ENCODE data around the gene FKBP1B. TPM values are rescaled to one million over a fixed set of nuclear protein-coding genes. Genes with fewer than 3 reads are reported as not detected.

FKBP1B gene
- polyA plus RNA-seq, 1 of the 3 experiments (the other 2 are of a cell fraction) = 69.7 TPM

DNA sequence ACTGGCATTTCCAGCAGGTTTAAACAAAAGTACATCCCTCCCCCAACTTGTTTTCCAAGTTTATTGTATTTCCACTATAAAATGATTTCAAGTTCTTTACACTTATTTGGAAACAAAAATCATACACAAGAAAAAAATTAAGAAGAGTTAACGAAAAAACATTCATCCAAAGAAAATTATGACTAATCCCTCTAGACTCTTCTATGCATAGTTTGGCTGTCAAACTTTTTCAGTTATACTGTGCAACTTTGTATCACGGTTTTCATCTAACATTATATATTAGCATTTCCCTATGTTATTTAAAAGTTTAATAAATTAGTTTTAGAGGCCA, 3.0 kb upstream of the FKBP1B start (continued):
- TF ChIP-seq, protein P1, sequence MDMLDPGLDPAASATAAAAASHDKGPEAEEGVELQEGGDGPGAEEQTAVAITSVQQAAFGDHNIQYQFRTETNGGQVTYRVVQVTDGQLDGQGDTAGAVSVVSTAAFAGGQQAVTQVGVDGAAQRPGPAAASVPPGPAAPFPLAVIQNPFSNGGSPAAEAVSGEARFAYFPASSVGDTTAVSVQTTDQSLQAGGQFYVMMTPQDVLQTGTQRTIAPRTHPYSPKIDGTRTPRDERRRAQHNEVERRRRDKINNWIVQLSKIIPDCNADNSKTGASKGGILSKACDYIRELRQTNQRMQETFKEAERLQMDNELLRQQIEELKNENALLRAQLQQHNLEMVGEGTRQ (IDR thresholded peaks at IDR 0.05; ENCODE audit: borderline replicate concordance, low read depth, low read length) = no peak
- TF ChIP-seq, protein P2, sequence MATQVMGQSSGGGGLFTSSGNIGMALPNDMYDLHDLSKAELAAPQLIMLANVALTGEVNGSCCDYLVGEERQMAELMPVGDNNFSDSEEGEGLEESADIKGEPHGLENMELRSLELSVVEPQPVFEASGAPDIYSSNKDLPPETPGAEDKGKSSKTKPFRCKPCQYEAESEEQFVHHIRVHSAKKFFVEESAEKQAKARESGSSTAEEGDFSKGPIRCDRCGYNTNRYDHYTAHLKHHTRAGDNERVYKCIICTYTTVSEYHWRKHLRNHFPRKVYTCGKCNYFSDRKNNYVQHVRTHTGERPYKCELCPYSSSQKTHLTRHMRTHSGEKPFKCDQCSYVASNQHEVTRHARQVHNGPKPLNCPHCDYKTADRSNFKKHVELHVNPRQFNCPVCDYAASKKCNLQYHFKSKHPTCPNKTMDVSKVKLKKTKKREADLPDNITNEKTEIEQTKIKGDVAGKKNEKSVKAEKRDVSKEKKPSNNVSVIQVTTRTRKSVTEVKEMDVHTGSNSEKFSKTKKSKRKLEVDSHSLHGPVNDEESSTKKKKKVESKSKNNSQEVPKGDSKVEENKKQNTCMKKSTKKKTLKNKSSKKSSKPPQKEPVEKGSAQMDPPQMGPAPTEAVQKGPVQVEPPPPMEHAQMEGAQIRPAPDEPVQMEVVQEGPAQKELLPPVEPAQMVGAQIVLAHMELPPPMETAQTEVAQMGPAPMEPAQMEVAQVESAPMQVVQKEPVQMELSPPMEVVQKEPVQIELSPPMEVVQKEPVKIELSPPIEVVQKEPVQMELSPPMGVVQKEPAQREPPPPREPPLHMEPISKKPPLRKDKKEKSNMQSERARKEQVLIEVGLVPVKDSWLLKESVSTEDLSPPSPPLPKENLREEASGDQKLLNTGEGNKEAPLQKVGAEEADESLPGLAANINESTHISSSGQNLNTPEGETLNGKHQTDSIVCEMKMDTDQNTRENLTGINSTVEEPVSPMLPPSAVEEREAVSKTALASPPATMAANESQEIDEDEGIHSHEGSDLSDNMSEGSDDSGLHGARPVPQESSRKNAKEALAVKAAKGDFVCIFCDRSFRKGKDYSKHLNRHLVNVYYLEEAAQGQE (IDR thresholded peaks at IDR 0.05; ENCODE audit: low read depth, low read length) = no peak
- no peak for TF ChIP-seq FOXJ3 (CRISPR knock-in tag; IDR thresholded peaks at IDR 0.05)
- no peak for TF ChIP-seq SIN3A (IDR thresholded peaks at IDR 0.05; ENCODE audit: borderline replicate concordance, low read depth, low read length)
- no peak for TF ChIP-seq ELF1 (IDR thresholded peaks at IDR 0.05)

GRCh38 chr2:24046930-24047702, 2.4 kb upstream of the FKBP1B start, which contains the start of gene WDCP:
Gene WDCP (minus strand): TSS chr2:24047391. CDS start chr2:24039494, 7,897 bp downstream.
- DNase-seq = peak; percentile 93
- ChIA-PET POLR2A (interaction anchor here (0.6 to 1.7 kb wide), 12 partner anchors 11 to 940 kb away, joined by 3 to 16 read pairs (median 4); partner anchors contain the start of genes ATAD2B, SF3B6, TP53I3 and UBXN2A), CTCF (interaction anchor here (0.6 to 5.1 kb wide), 6 partner anchors 14 to 351 kb away, joined by 3 to 38 read pairs (median 6); partner anchors contain the start of genes ATAD2B and TP53I3)
- Histone ChIP-seq H3K27ac (ENCODE audit: low read depth in 2 of 2, low read length in 1 of 2) (peak within 1 kb of the TSS; percentile 54 to 74; a peak in 3 of 4 replicates), H3K36me3 (replicated peaks in 1 of 2; ENCODE audit: control insufficient read depth in 1 of 2, insufficient read depth in 2 of 2, low read length in 1 of 2) (no peaks in the 10 kb centered on the region), H3K4me1 (ENCODE audit: control insufficient read depth in 1 of 2, insufficient read depth in 2 of 2, low read depth in 1 of 2, low read length in 1 of 2) (peaks cover 3 to 16% of the 10 kb centered on the region in 2 experiments; a peak in 2 of 4 replicates), H4K20me1 (ENCODE audit: insufficient read depth) (no peaks in the 10 kb centered on the region), H3F3A (replicated peaks; ENCODE audit: insufficient read depth) (peaks cover 15% of the 10 kb centered on the region), H3K4me2 (peak within 1 kb of the TSS; percentile 71), H3K9me2 (no peaks in the 10 kb centered on the region), H3K9ac (peak within 1 kb of the TSS; percentile 75), H3K27me3 (ENCODE audit: insufficient read depth) (no peaks in the 10 kb centered on the region), H3K79me2 (ENCODE audit: insufficient read depth) (peaks cover 49% of the 10 kb centered on the region), H2AFZ (ENCODE audit: low read depth) (peak within 1 kb of the TSS; percentile 90), H3K9me3 (no peaks in the 10 kb centered on the region), H3K4me3 (ENCODE audit: low read depth in 2 of 2, low read length in 1 of 2) (peak within 1 kb of the TSS; percentile 75 to 89)
- under 1% methylated on average over 38 of the region's 38 CpGs for WGBS (ENCODE audit: low lambda C conversion rate)
- TF ChIP-seq ELF1 (IDR thresholded peaks at IDR 0.05) (peak; percentile 69), GATA2 (CRISPR knock-in tag; IDR thresholded peaks at IDR 0.05) (no peak), MXI1 (IDR thresholded peaks at IDR 0.05; ENCODE audit: low read depth, low read length) (peak; percentile 99), JUND (IDR thresholded peaks at IDR 0.05) (no peak), YY1 (IDR thresholded peaks at IDR 0.05; ENCODE audit: low read depth) (0 out of 2 replicates have a peak, but pooled peaks have one; percentile 28), FOXJ3 (CRISPR knock-in tag; IDR thresholded peaks at IDR 0.05) (no peak), GABPA (IDR thresholded peaks at IDR 0.05; ENCODE audit: low read depth) (peak; percentile 85), PBX3 (IDR thresholded peaks at IDR 0.05) (peak; percentile 86), TEAD4 (IDR thresholded peaks at IDR 0.05; ENCODE audit: borderline replicate concordance, insufficient read depth) (no peak), RAD21 (IDR thresholded peaks at IDR 0.05; ENCODE audit: low read length) (no peak), FOSL2 (IDR thresholded peaks at IDR 0.05; ENCODE audit: borderline replicate concordance, low read depth) (no peak), RXRA (IDR thresholded peaks at IDR 0.05; ENCODE audit: borderline replicate concordance, low read depth) (no peak), FOXM1 (IDR thresholded peaks at IDR 0.05; ENCODE audit: low read depth) (no peak), MAX (IDR thresholded peaks at IDR 0.05; ENCODE audit: low read depth) (peak; percentile 57)
- TF ChIP-seq, protein P2 (IDR thresholded peaks at IDR 0.05; ENCODE audit: low read depth, low read length) = peak; percentile 63; the same call in 1 of the 2 replicates
- TF ChIP-seq, protein P3, sequence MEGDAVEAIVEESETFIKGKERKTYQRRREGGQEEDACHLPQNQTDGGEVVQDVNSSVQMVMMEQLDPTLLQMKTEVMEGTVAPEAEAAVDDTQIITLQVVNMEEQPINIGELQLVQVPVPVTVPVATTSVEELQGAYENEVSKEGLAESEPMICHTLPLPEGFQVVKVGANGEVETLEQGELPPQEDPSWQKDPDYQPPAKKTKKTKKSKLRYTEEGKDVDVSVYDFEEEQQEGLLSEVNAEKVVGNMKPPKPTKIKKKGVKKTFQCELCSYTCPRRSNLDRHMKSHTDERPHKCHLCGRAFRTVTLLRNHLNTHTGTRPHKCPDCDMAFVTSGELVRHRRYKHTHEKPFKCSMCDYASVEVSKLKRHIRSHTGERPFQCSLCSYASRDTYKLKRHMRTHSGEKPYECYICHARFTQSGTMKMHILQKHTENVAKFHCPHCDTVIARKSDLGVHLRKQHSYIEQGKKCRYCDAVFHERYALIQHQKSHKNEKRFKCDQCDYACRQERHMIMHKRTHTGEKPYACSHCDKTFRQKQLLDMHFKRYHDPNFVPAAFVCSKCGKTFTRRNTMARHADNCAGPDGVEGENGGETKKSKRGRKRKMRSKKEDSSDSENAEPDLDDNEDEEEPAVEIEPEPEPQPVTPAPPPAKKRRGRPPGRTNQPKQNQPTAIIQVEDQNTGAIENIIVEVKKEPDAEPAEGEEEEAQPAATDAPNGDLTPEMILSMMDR (IDR thresholded peaks at IDR 0.05) = no peak
